Liver (tissue), 3 donors: Measurements from ENCODE around the gene WDR62.

Experiments used
- GABPA ChIP-seq, 2 donors: IDR thresholded peaks in 1 of 2; conservative IDR thresholded peaks in 1 of 2; 2 replicates each; pipeline ENCODE4 v1.6.1; 2016; ENCODE audit warnings: antibody characterized with exemption in 2 of 2, mild to moderate bottlenecking in 1 of 2, moderate library complexity in 1 of 2
- JUND ChIP-seq, 2 donors: IDR thresholded peaks; 2 replicates each; pipeline ENCODE4 v1.6.1; 2016; ENCODE audit warnings: antibody characterized with exemption in 2 of 2
- RAD21 ChIP-seq, 2 donors: IDR thresholded peaks; 2 replicates each; pipeline ENCODE4 v1.6.1; 2016; ENCODE audit warnings: antibody characterized with exemption in 2 of 2, mild to moderate bottlenecking in 2 of 2
- SP1 ChIP-seq: IDR thresholded peaks from 2 replicates; pipeline ENCODE4 v1.6.1; 2018; ENCODE audit warnings: antibody characterized with exemption, mild to moderate bottlenecking
- YY1 ChIP-seq: IDR thresholded peaks from 2 replicates; pipeline ENCODE4 v1.6.1; 2016; ENCODE audit warnings: antibody characterized with exemption, mild to moderate bottlenecking
- TF ChIP-seq, protein P1 (sequence below): IDR thresholded peaks from 2 replicates; pipeline ENCODE4 v1.6.1; 2016; ENCODE audit warnings: antibody characterized with exemption
- TF ChIP-seq, protein P2 (sequence below): fragments of 150-350 bp; IDR thresholded peaks from 2 replicates; pipeline ENCODE4 v1.5.1; 2017; ENCODE audit warnings: improper control_type of control experiment, low read depth, low read length; ENCODE audit not compliant: missing input control
- TF ChIP-seq, protein P3 (sequence below): IDR thresholded peaks from 2 replicates; pipeline ENCODE4 v1.6.1; 2016; ENCODE audit warnings: antibody characterized with exemption
- TF ChIP-seq, protein P4 (sequence below): IDR thresholded peaks from 2 replicates; pipeline ENCODE4 v1.6.1; 2016; ENCODE audit warnings: antibody characterized with exemption, mild to moderate bottlenecking
- TF ChIP-seq, protein P5 (sequence below): IDR thresholded peaks from 2 replicates; pipeline ENCODE4 v1.6.1; 2016; ENCODE audit warnings: antibody characterized with exemption
- donor health status: healthy.
- donor health status: healthy.

DNA sequence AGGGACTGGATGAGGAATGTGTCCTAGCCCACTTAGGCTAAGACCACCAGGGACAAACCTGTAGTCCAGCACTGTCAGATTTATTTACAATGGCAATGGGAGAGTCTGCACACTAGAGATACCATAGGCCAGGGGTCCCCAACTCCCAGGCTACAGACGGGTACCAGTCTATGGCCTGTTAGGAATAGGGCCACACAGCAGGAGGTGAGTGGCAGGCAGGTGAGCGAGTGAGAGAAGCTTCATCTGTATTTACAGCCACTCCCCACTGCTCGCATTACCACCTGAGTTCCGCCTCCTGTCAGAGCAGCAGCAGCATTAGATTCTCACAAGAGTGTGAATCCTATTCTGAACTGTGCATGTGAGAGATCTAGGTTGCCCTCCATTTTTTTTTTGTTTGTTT lies 3.1 kb upstream of the WDR62 start:
- TF ChIP-seq, protein P1, sequence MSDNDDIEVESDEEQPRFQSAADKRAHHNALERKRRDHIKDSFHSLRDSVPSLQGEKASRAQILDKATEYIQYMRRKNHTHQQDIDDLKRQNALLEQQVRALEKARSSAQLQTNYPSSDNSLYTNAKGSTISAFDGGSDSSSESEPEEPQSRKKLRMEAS = no peak
- TF ChIP-seq, protein P2, sequence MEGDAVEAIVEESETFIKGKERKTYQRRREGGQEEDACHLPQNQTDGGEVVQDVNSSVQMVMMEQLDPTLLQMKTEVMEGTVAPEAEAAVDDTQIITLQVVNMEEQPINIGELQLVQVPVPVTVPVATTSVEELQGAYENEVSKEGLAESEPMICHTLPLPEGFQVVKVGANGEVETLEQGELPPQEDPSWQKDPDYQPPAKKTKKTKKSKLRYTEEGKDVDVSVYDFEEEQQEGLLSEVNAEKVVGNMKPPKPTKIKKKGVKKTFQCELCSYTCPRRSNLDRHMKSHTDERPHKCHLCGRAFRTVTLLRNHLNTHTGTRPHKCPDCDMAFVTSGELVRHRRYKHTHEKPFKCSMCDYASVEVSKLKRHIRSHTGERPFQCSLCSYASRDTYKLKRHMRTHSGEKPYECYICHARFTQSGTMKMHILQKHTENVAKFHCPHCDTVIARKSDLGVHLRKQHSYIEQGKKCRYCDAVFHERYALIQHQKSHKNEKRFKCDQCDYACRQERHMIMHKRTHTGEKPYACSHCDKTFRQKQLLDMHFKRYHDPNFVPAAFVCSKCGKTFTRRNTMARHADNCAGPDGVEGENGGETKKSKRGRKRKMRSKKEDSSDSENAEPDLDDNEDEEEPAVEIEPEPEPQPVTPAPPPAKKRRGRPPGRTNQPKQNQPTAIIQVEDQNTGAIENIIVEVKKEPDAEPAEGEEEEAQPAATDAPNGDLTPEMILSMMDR = no peak
- TF ChIP-seq JUND (IDR thresholded peaks at IDR 0.05) = no peak
- no peak for TF ChIP-seq GABPA (IDR thresholded peaks at IDR 0.05 in 1 of 2, conservative IDR thresholded peaks at IDR 0.05 in 1 of 2)
- TF ChIP-seq, protein P3, sequence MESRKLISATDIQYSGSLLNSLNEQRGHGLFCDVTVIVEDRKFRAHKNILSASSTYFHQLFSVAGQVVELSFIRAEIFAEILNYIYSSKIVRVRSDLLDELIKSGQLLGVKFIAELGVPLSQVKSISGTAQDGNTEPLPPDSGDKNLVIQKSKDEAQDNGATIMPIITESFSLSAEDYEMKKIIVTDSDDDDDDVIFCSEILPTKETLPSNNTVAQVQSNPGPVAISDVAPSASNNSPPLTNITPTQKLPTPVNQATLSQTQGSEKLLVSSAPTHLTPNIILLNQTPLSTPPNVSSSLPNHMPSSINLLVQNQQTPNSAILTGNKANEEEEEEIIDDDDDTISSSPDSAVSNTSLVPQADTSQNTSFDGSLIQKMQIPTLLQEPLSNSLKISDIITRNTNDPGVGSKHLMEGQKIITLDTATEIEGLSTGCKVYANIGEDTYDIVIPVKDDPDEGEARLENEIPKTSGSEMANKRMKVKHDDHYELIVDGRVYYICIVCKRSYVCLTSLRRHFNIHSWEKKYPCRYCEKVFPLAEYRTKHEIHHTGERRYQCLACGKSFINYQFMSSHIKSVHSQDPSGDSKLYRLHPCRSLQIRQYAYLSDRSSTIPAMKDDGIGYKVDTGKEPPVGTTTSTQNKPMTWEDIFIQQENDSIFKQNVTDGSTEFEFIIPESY = no peak
- TF ChIP-seq, protein P4, sequence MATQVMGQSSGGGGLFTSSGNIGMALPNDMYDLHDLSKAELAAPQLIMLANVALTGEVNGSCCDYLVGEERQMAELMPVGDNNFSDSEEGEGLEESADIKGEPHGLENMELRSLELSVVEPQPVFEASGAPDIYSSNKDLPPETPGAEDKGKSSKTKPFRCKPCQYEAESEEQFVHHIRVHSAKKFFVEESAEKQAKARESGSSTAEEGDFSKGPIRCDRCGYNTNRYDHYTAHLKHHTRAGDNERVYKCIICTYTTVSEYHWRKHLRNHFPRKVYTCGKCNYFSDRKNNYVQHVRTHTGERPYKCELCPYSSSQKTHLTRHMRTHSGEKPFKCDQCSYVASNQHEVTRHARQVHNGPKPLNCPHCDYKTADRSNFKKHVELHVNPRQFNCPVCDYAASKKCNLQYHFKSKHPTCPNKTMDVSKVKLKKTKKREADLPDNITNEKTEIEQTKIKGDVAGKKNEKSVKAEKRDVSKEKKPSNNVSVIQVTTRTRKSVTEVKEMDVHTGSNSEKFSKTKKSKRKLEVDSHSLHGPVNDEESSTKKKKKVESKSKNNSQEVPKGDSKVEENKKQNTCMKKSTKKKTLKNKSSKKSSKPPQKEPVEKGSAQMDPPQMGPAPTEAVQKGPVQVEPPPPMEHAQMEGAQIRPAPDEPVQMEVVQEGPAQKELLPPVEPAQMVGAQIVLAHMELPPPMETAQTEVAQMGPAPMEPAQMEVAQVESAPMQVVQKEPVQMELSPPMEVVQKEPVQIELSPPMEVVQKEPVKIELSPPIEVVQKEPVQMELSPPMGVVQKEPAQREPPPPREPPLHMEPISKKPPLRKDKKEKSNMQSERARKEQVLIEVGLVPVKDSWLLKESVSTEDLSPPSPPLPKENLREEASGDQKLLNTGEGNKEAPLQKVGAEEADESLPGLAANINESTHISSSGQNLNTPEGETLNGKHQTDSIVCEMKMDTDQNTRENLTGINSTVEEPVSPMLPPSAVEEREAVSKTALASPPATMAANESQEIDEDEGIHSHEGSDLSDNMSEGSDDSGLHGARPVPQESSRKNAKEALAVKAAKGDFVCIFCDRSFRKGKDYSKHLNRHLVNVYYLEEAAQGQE = no peak
- TF ChIP-seq, protein P5, sequence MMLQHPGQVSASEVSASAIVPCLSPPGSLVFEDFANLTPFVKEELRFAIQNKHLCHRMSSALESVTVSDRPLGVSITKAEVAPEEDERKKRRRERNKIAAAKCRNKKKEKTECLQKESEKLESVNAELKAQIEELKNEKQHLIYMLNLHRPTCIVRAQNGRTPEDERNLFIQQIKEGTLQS = no peak
- TF ChIP-seq YY1 = no peak
- TF ChIP-seq SP1 = no peak
- TF ChIP-seq RAD21 (IDR thresholded peaks at IDR 0.05) = no peak
